Transverse colon (tissue), 4 donors: ENCODE data around the gene ENTPD1. TPM values are rescaled to one million over a fixed set of nuclear protein-coding genes. Genes with fewer than 3 reads are reported as not detected.

Source experiments
- DNase-seq: peaks from one replicate; pipeline ENCODE4 v3.0.0-alpha.2; 2019
- H3K27ac ChIP-seq, 4 donors: fragments of 200-600 bp; sonication (generic); 2 replicates each; pipeline ENCODE4 v1.5.1; 2016 to 2018; ENCODE audit warnings: inconsistent platforms in 4 of 4
- H3K27me3 ChIP-seq: fragments of 200-600 bp; sonication (generic); 2 replicates; pipeline ENCODE4 v1.5.1; 2017; ENCODE audit warnings: inconsistent platforms
- H3K36me3 ChIP-seq, 4 donors: fragments of 200-600 bp; sonication (generic); 2 replicates each; pipeline ENCODE4 v1.5.1; 2017 to 2019; ENCODE audit warnings: inconsistent platforms in 4 of 4
- H3K4me1 ChIP-seq, 4 donors: fragments of 200-600 bp; sonication (generic); 2 replicates each; pipeline ENCODE4 v1.5.1; 2017 to 2020; ENCODE audit warnings: inconsistent platforms in 4 of 4
- H3K4me3 ChIP-seq, 4 donors: fragments of 200-600 bp; sonication (generic); 1 replicate in 1 of 4; 2 replicates in 3 of 4; pipeline versions ENCODE4 v1.5.1 to v1.6.1; 2017 to 2019; ENCODE audit warnings: inconsistent platforms in 4 of 4
- H3K9me3 ChIP-seq, 2 donors: fragments of 200-600 bp; sonication (generic); 2 replicates each; pipeline ENCODE4 v1.5.1; 2017 to 2019; ENCODE audit warnings: inconsistent platforms in 2 of 2
- EP300 ChIP-seq: sonication (generic); formaldehyde crosslinking; IDR thresholded peaks from one replicate; pipeline ENCODE4 v1.6.1; 2017; ENCODE audit warnings: antibody characterized with exemption, low read depth
- POLR2A ChIP-seq: fragments of 450-650 bp; IDR thresholded peaks from one replicate; pipeline ENCODE4 v1.6.1; 2016; ENCODE audit warnings: antibody characterized with exemption, mild to moderate bottlenecking, moderate library complexity
- POLR2AphosphoS5 ChIP-seq, 3 donors: sonication (generic); formaldehyde crosslinking; IDR thresholded peaks; one replicate each; pipeline ENCODE4 v1.6.1; 2016; ENCODE audit warnings: antibody characterized with exemption in 3 of 3
- WGBS, 2 donors: methylation state at CpG; one replicate each; pipeline ENCODE4 v1.1.5; 2018; ENCODE audit warnings: low coverage in 1 of 2; 5-methylcytosine and 5-hydroxymethylcytosine counted together
- in situ Hi-C, 4 donors: fragments of 200-750 bp; cut with MboI; loops; one replicate each; pipeline versions ENCODE4 v1.15.0 to v1.15.1; 2017; ENCODE audit warnings: low sequenced_read_pairs in 3 of 4, low pct_ligation_motif_present in 1 of 4, low pct_unique_long_range_greater_than_20kb in 1 of 4
- intact Hi-C: fragments of 100-400 bp; cut with DNase I; formaldehyde crosslinking; loops from one replicate; pipeline ENCODE4 v1.15.1; 2023; ENCODE audit warnings: low total_unique reads
- total RNA-seq, 4 donors: library from RNA; depleted of rRNA; stranded (reverse); fragments of >200 nt; gene quantifications; one replicate each; pipeline ENCODE4 v1.1.0, GENCODE V29; 2016
- TF ChIP-seq, protein P1 (sequence below), 5 experiments: fragments of 200-600 bp in 3 of 5; fragments of 450-650 bp in 2 of 5; sonication (generic) in 3 of 5; IDR thresholded peaks; 1 replicate in 2 of 5; 2 replicates in 3 of 5; pipeline ENCODE4 v1.5.1; 2016 to 2017; ENCODE audit warnings: antibody characterized with exemption in 5 of 5, inconsistent platforms in 3 of 5, mild to moderate bottlenecking in 2 of 5, moderate library complexity in 1 of 5

ENTPD1 gene
- total RNA-seq, 4 donors from 2014 or later: 5.1 to 35.6 (median 11.0) TPM

DNA sequence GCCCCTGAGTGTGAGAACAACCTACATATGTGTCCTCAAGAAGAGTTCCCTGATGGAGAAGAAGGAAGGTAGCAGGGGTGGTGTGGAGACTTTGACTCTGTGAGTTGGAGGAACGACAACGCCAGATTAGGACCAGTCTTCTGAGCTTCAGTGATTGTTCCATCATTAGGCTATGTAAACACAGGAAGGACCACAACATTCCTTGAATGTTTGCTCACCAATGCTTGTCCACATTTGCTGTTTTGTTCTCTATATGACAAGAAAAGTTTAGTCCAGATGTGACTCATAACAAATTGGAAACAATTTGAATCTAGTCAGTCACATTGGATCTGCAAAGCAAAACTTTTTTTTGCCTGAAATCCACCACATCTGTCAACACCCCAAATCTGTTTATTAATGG is 62.7 kb downstream of the ENTPD1 start:
- WGBS, 2 donors: 28 to 50% methylated on average over 2 of the region's 2 CpGs
- TF ChIP-seq EP300 (no peak), POLR2AphosphoS5 (IDR thresholded peaks at IDR 0.05) (peak in 1 of 3 donors; percentile 14)
- H3K27ac ChIP-seq: peak overlapping the region in 2 of 4 donors; percentile 13 to 28
- H3K4me3 ChIP-seq: no peak overlapping the region
- no peaks in the 10 kb centered on the region for H3K27me3 ChIP-seq
- in situ Hi-C loops: no loop called here
- peaks cover 0 to 22% (median 1%) of the 10 kb centered on the region in 4 donors for H3K4me1 ChIP-seq
- no peak for DNase-seq
- intact Hi-C loops: no loop called here
- H3K36me3 ChIP-seq: no peaks in the 10 kb centered on the region
- no peaks in the 10 kb centered on the region for H3K9me3 ChIP-seq

DNA sequence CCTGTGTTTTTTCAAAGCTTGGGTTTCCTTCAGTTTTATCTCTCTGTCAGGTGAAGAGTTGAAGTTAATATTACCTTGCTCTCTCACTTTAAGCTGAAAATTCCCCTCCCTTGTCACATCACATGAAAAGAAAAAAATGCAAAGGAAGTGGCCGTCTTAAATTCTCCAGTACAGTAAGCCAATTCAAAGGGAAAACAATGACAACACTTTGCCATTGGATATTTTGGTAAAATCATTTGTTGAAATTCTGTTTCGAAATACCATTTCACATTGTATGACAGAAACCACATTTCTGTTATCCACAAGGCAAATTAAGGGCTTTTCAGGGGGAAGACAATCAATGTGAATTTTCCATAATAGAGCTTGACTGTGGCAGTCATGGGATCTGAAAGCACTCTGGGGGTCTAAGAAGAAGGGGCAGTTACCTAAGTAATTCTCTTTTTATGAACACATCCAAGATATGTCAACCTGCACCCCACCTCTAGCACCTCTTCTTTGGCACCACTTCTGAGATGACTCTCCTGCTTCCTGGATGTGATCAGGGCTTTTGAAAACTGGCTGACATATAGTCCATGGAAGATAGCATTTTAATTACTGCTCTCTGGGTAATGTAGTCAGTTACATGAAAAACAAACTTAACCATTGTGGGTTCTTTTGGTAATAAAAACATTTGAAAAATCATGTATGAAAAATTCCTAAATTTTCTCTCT is 63.8 kb downstream of the ENTPD1 start:
- Histone ChIP-seq H3K36me3 (no peaks in the 10 kb centered on the region), H3K27ac (no peak overlapping the region), H3K4me1 (peaks cover 0 to 13% (median 1%) of the 10 kb centered on the region in 4 donors), H3K9me3 (no peaks in the 10 kb centered on the region), H3K4me3 (no peak overlapping the region), H3K27me3 (no peaks in the 10 kb centered on the region)
- 53 to 67% methylated on average over 2 of the region's 2 CpGs for WGBS, 2 donors
- in situ Hi-C loops (no loop called here), intact Hi-C loops (no loop called here)
- TF ChIP-seq POLR2A: no peak
- TF ChIP-seq, protein P1, sequence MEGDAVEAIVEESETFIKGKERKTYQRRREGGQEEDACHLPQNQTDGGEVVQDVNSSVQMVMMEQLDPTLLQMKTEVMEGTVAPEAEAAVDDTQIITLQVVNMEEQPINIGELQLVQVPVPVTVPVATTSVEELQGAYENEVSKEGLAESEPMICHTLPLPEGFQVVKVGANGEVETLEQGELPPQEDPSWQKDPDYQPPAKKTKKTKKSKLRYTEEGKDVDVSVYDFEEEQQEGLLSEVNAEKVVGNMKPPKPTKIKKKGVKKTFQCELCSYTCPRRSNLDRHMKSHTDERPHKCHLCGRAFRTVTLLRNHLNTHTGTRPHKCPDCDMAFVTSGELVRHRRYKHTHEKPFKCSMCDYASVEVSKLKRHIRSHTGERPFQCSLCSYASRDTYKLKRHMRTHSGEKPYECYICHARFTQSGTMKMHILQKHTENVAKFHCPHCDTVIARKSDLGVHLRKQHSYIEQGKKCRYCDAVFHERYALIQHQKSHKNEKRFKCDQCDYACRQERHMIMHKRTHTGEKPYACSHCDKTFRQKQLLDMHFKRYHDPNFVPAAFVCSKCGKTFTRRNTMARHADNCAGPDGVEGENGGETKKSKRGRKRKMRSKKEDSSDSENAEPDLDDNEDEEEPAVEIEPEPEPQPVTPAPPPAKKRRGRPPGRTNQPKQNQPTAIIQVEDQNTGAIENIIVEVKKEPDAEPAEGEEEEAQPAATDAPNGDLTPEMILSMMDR (IDR thresholded peaks at IDR 0.05): no peak
- no peak for TF ChIP-seq POLR2AphosphoS5 (IDR thresholded peaks at IDR 0.05)
- TF ChIP-seq EP300: no peak
- no peak for DNase-seq

DNA sequence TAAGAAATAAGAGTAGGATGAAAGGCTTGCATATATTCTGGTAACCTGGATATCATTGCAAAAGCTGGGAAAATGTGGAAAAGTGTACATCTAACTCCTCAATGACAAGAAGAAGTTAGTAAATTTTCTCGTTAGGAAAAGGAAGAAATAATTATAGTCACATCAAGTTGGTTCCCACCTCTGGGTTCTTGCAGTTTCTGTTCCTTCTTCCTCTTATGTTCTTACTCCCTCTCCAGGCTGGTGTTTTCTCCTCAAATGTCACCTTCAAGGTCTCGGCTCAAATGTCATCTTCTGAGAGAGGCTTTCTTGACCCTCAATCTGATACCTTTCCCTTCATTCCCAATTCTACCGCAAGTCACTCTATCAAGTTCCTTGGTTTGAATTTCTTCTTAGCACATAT is 64.4 kb downstream of the ENTPD1 start:
- H3K4me1 ChIP-seq: peaks cover 0 to 13% (median 1%) of the 10 kb centered on the region in 4 donors
- no peak for TF ChIP-seq POLR2A
- no peak for TF ChIP-seq EP300
- no peak for TF ChIP-seq POLR2AphosphoS5 (IDR thresholded peaks at IDR 0.05)
- TF ChIP-seq, protein P1 (IDR thresholded peaks at IDR 0.05): no peak
- intact Hi-C loops: no loop called here
- H3K4me3 ChIP-seq: no peak overlapping the region
- no peak overlapping the region for H3K27ac ChIP-seq
- no peaks in the 10 kb centered on the region for H3K9me3 ChIP-seq
- H3K27me3 ChIP-seq: no peaks in the 10 kb centered on the region
- in situ Hi-C loops: no loop called here
- DNase-seq: no peak
- no peaks in the 10 kb centered on the region for H3K36me3 ChIP-seq
- 68 to 73% methylated on average over 3 of the region's 3 CpGs for WGBS, 2 donors

DNA sequence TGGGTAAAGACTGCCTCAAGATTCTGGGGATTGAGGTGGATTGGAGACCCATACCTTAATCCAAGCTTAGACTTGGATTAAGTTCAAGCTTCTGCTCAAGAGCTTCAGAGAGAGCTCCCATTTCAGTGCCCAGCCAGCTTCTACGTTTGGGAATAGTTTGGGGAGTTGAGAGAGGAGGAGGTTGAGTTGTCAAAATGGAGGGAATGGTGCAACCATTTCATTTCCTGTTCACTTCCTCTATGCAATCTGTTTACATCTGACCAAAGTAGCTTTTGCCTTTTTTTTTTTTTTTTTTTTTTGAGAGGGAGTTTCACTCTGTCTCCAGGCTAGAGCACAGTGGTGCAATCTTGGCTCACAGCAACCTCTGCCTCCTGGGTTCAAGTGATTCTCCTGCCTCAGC is 65.8 kb downstream of the ENTPD1 start:
- Histone ChIP-seq H3K27ac (no peak overlapping the region), H3K36me3 (no peaks in the 10 kb centered on the region), H3K4me3 (no peak overlapping the region), H3K4me1 (peaks cover 0 to 13% (median 1%) of the 10 kb centered on the region in 4 donors), H3K9me3 (no peaks in the 10 kb centered on the region), H3K27me3 (no peaks in the 10 kb centered on the region)
- in situ Hi-C loops (no loop called here), intact Hi-C loops (no loop called here)
- no peak for DNase-seq
- TF ChIP-seq POLR2A: no peak
- TF ChIP-seq, protein P1 (IDR thresholded peaks at IDR 0.05): no peak
- TF ChIP-seq EP300: no peak
- TF ChIP-seq POLR2AphosphoS5 (IDR thresholded peaks at IDR 0.05): no peak
- 54% methylated on average over 1 of the region's 1 CpG; no CpG with 5 or more reads in 1 of the 2 donors for WGBS, 2 donors
